SK-N-MC (cell line): ENCODE measurements around the gene NADK2.

ENCODE experiments used
- DNase-seq: peaks from one replicate; pipeline ENCODE4 v3.0.0-alpha.2; 2011; ENCODE audit warnings: low read depth, low spot score
- H3K27ac ChIP-seq: fragments of 200-600 bp; sonication (generic); 2 replicates; pipeline ENCODE4 v1.5.1; 2016; ENCODE audit warnings: mixed run types
- H3K36me3 ChIP-seq: fragments of 200-600 bp; sonication (generic); 2 replicates; pipeline ENCODE4 v1.6.1; 2017; ENCODE audit warnings: antibody characterized with exemption, low read length, mixed read lengths; ENCODE audit not compliant: insufficient read depth
- H3K4me3 ChIP-seq: fragments of 200-600 bp; sonication (generic); 2 replicates; pipeline ENCODE4 v1.5.1; 2016
- H3K9ac ChIP-seq: fragments of 200-600 bp; sonication (generic); 2 replicates; pipeline ENCODE4 v1.8.0; 2017; ENCODE audit warnings: mixed run types, mixed read lengths; ENCODE audit not compliant: insufficient read length
- H3K9me3 ChIP-seq: fragments of 200-600 bp; sonication (generic); 2 replicates; pipeline ENCODE4 v1.6.1; 2017; ENCODE audit warnings: low read depth, mild to moderate bottlenecking, antibody characterized with exemption, low read length, moderate library complexity, mixed read lengths
- EZH2 ChIP-seq: fragments of 200-600 bp; sonication (generic); IDR thresholded peaks from one replicate; pipeline ENCODE4 v1.6.1; 2017; ENCODE audit warnings: antibody characterized with exemption
- FOXP2 ChIP-seq: optimal IDR thresholded peaks from 2 replicates; pipeline ENCODE3; 2011; ENCODE audit warnings: mild to moderate bottlenecking, moderate library complexity; ENCODE audit not compliant: insufficient read depth; ENCODE audit errors: extremely low read length, control extremely low read depth
- POLR2AphosphoS5 ChIP-seq: IDR thresholded peaks from 2 replicates; pipeline ENCODE4 v1.6.1; 2012; ENCODE audit warnings: mild to moderate bottlenecking, low read depth, low read length, borderline replicate concordance

NADK2 gene

GRCh38 chr5:36240779-36241630, 720 bp downstream of the NADK2 start:
- Histone ChIP-seq H3K4me3 (peak overlapping the region; percentile 90), H3K27ac (peak overlapping the region; percentile 84), H3K9ac (peak overlapping the region; percentile 94), H3K9me3 (no peaks in the 10 kb centered on the region), H3K36me3 (no peaks in the 10 kb centered on the region)
- no peak for DNase-seq
- TF ChIP-seq POLR2AphosphoS5 (no peak), FOXP2 (no peak)

GRCh38 chr5:36239370-36240293, 2.1 kb downstream of the NADK2 start:
- TF ChIP-seq POLR2AphosphoS5: no peak
- no peak for TF ChIP-seq FOXP2
- TF ChIP-seq EZH2: no peak
- Histone ChIP-seq H3K9me3 (no peaks in the 10 kb centered on the region), H3K36me3 (no peaks in the 10 kb centered on the region), H3K9ac (peak overlapping the region; percentile 94), H3K4me3 (peak overlapping the region; percentile 90), H3K27ac (peak overlapping the region; percentile 84)
- DNase-seq: no peak

- no peaks in the 10 kb centered on the region for H3K36me3 ChIP-seq
- H3K9ac ChIP-seq: peak overlapping the region; percentile 94
- DNase-seq: no peak
- no peaks in the 10 kb centered on the region for H3K9me3 ChIP-seq
- H3K27ac ChIP-seq: peak overlapping the region; percentile 84
- TF ChIP-seq EZH2: no peak
- H3K4me3 ChIP-seq: peak overlapping the region; percentile 90
Measured at GRCh38 chr5:36238502-36239295, 3.0 kb downstream of the NADK2 start.

GRCh38 chr5:36237751-36238150, 4.0 kb downstream of the NADK2 start:
- H3K36me3 ChIP-seq: no peaks in the 10 kb centered on the region
- peak overlapping the region; percentile 90; the same call in 1 of the 2 replicates for H3K4me3 ChIP-seq
- no peak for DNase-seq
- TF ChIP-seq EZH2 (no peak), POLR2AphosphoS5 (no peak)
- no peaks in the 10 kb centered on the region for H3K9me3 ChIP-seq
- no peak overlapping the region for H3K9ac ChIP-seq
- peak overlapping the region; percentile 84 for H3K27ac ChIP-seq

GRCh38 chr5:36236801-36237200, 4.9 kb downstream of the NADK2 start:
- Histone ChIP-seq H3K4me3 (0 out of 2 replicates have a peak overlapping the region, but pooled peaks have one; percentile 5), H3K36me3 (no peaks in the 10 kb centered on the region), H3K27ac (peak overlapping the region; percentile 84), H3K9ac (no peak overlapping the region), H3K9me3 (no peaks in the 10 kb centered on the region)
- TF ChIP-seq EZH2: no peak
- TF ChIP-seq FOXP2: no peak
- no peak for TF ChIP-seq POLR2AphosphoS5
- DNase-seq: peak; percentile 60

- Histone ChIP-seq H3K36me3 (no peaks in the 10 kb centered on the region), H3K9me3 (no peaks in the 10 kb centered on the region), H3K9ac (no peak overlapping the region), H3K4me3 (no peak overlapping the region), H3K27ac (no peak overlapping the region)
- no peak for TF ChIP-seq POLR2AphosphoS5
- TF ChIP-seq EZH2: no peak
- TF ChIP-seq FOXP2: no peak
- no peak for DNase-seq
Measured at GRCh38 chr5:36232533-36232932, 9.2 kb downstream of the NADK2 start.

GRCh38 chr5:36230151-36230790, 11.5 kb downstream of the NADK2 start:
- Histone ChIP-seq H3K27ac (no peak overlapping the region), H3K4me3 (no peak overlapping the region), H3K9me3 (no peaks in the 10 kb centered on the region), H3K9ac (no peak overlapping the region), H3K36me3 (peaks cover 11% of the 10 kb centered on the region)
- no peak for TF ChIP-seq FOXP2
- no peak for TF ChIP-seq POLR2AphosphoS5
- TF ChIP-seq EZH2: no peak
- DNase-seq: no peak
